HG03571 (cell line): ENCODE measurements around the gene FAM181A.

Source experiments
- ATAC-seq: cut with Tn5 transposase; IDR thresholded peaks from one replicate; pipeline ENCODE4 v1.9.1; 2021; ENCODE audit not compliant: unreplicated experiment

The FAM181A gene

GRCh38 chr14:93960774-93961438 is 33.8 kb downstream of the FAM181A start:
- ATAC-seq, result no peak

GRCh38 chr14:93961620-93962019 is 34.5 kb downstream of the FAM181A start:
- ATAC-seq, result no peak

DNA sequence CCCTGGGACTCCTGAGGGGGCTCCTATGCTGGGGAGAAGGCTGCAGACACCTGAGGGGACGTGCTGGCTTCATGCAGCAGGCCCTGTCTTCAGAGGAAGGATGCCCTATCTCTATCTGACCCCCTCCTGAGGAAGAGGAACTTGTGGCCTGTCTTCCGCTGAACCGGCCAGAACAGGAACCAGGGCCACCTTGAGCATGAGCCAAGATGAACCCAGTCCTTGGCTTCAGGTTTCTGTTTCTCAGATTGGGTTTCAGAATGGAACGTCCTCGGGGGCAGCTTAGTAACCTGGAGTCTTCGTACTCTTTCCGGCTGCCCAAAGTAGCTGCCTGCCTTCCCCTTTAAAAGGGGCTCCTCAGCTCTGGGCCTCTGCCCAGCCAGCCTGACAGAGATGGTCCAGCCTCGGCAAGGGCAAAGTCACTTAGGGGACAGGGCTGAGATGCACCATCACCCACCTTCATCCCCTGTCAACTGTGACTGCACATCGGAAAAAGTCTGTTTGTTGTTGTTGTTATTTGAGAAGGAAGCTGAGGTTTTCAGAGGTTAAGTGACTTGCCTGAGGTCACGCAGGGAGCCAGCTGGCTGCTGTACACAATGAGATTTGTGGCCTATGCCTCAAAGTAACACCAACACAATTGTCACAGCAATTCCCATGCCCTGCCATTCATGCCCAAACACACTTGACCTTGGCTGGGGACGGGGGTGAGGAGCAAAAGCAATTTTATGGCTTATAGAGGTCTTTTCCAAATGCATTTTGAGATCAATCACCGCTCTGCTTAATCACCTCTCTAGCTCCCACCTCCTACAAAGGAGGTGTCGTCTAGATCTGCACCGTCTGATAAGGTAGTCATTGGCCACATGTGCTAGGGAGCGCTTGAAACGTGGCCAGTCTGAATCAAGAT is 35.8 kb downstream of the FAM181A start:
- ATAC-seq, result peak; percentile 54

GRCh38 chr14:93963692-93964091 is 36.5 kb downstream of the FAM181A start:
- no peak for ATAC-seq

GRCh38 chr14:93964281-93964680 is 37.1 kb downstream of the FAM181A start:
- no peak for ATAC-seq

DNA sequence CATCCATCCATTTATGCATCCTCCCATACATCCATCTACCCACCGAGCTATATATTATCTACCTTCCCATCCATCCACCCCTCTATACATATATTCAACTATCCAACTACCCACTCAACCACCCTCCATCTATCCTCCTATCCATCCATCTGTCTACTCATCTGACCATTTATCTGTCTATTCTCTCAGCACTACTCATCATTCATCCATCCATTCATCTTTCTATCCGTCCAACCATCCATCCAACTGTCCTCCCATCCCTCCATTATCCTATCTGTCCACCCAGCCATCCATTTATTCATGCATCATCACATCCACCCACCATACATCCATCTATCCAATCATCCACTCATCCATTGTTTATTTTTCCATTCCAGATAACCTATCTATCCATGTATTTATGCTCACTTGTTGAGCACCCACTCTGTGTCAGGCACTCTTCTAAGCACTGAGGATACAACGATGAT is 37.7 kb downstream of the FAM181A start:
- ATAC-seq, result no peak

DNA sequence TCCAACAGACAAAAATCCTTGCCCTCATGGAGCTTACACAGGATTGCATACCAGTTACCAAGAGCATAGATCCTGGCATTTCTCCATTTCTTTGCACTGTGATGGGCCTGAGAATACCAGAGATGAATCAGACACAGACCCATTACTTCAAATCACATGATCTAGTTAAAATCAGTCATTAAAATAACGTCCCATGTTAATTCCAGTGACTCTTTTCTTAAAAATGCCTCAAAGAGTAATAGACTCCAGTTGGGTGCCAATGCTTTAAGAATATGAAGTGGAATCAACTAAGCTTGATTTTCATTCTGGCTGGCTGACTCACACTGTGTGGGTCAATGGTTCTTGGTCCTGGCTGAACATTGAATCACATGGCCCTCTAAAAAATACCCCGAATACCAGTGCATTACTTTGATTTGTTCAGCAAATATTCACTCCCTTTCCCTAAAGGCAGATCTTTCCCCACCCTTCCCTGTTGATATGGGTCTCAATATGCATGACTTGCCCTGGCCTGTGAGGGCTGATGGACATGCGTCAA is 38.2 kb downstream of the FAM181A start:
- ATAC-seq, result no peak

GRCh38 chr14:93965946-93966474 is 38.9 kb downstream of the FAM181A start:
- no peak for ATAC-seq

DNA sequence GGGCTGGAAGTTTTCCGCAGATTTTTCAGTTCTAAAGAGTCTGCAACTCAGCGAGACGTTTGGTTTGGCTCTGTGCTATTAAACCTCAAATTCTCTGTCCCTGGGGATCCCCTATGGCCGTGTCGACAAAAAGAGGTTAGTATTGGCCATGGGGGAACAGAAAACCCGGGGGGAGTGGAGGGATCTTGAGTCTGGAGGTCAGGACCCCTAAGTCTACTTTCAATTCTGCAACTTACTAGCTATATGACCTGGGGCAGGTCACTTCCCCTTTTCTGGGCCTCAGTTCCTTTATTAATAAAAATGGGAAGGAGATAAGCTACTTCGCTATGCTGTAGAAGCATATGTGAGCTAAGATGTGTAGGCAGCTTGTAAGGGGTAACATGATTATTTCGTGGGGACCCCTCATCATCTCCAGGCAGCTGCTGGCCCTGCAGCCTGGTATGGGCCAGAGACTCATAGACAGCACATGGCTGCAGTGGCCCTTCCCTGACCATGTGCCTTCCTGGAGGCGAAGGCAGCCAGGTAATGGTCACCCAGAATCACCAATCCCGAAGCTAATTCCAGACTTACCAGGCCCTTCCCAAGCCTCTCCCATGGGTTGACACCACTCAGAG is 40.6 kb downstream of the FAM181A start:
- peak; percentile 32 for ATAC-seq

DNA sequence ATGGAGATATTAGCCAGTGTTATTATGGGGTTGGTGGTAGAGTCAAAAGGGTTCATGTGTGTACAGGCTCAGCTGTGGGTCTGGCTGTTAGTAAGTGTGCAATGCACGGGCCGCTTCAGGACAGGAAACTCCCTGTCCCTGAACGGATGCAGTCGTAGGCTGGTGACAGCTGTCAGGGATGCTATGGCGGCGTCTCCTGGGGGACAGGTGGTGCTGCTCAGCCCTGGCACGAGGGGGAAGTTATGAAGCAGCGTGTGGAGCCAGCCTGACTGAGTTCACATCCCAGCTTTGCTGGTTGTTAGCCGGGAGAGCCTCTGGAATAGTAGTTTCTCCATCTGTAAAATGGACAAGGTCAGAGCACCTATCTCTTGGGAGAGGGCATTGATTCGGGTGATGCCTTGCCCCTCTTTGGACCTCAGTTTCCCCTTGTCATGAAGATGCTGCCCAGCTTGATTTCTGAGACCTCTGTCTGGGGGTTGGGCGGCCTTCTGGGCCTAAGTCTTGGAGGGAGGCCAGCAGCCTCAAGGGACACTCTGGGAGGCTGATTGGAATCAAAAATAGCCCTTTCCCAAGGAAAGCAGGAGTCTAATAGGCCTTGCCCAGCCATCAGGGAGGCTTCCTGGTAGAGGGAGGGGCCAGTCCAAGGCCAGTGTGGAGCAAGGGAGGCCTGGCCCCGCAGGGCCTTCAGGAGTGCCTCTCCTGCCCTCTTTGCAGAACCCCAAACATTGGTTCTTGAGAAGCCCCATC is 42.1 kb downstream of the FAM181A start:
- no peak for ATAC-seq

GRCh38 chr14:93970585-93970964 is 43.4 kb downstream of the FAM181A start:
- ATAC-seq, result no peak

DNA sequence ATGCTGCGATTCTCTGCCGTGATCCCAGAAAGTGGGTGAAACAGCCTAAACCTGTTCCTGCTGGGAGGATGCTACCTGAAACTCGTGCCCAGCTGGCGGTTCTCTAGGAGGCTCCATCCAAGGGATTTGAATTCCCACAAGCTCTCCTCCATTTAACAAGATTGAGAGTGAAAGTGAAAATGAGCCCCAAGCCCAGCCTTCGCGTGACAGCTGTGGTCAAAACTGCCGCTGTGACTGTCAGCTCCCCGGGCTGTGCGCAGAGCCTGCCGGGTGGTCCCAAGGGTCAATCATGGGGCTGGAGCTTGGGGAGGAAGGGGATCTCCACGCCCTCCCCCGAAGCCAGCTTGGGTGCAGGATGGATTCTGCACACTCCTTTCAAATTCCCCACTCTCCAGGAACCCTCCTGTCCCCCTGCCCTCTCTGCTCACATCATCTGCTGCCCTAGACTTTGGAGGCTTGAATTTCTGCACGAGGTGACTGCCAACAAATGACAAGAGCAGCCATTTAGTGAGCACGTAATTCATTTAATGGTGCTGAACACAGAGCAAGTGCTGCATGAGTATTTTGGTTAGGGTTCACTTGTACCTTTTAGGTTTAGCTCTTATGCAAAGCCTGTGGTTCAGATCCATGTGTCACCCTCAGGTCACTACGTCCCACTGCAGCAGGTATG is 44.0 kb downstream of the FAM181A start:
- peak; percentile 39 for ATAC-seq

- no peak for ATAC-seq
Observed at GRCh38 chr14:93971635-93972027, 44.5 kb downstream of the FAM181A start.

- no peak for ATAC-seq
Observed at GRCh38 chr14:93972618-93973205, 45.6 kb downstream of the FAM181A start.

GRCh38 chr14:93973607-93974006 is 46.5 kb downstream of the FAM181A start:
- no peak for ATAC-seq

GRCh38 chr14:93974299-93974698 is 47.2 kb downstream of the FAM181A start:
- ATAC-seq, result no peak

DNA sequence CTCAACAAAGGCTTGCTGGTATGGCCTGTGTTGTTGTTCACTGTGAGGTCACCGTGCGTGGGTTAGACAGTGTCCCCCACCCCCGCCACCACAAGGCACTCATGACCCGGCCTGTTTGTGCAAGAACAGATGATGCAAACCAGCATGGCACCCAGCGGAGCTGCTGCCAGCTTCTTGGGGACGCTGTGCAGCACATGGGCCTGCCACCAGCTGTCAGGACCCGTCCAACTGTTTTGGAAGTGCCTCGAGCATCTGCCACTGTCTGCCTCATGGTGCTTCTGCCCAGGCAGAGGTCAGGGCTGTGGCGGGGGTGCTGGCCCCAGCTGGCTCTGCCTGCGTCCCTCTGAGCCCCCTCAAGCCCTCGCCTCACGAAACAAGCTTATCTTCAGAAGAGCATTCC is 47.7 kb downstream of the FAM181A start:
- ATAC-seq, result no peak

- peak; percentile 48 for ATAC-seq
Observed at GRCh38 chr14:93975791-93976476, 48.8 kb downstream of the FAM181A start.

DNA sequence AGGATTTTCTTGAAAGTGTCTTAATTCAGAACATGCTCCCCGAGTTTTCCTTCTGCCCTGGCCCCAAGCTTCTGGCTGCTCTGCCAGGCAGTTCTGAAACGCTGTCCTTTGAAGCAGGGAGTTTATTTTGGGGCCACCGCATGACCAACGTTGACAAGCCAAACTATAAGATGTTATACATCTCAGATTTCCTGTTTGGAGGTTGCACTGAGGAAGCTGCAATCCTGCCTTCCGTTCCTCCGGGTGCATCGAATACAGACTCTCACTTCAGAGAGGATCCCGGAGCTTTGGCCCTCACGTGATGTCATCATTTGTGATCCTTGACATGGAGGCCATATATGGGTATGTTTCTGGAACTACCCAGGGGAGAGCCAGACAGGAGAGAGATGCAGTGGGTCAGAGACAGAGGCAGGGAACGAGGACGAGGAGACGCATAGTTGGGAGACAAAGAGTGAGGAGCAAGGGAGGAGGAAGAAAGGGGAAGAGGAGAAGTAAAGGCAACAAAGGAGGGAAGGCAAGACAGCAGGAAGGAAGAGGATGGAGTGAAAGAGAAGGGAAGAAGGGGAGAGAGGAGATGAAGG is 49.4 kb downstream of the FAM181A start, which contains the start of gene ASB2:
Gene ASB2, minus strand, starts transcription at position 94 of the 581 bp plus-strand sequence. CDS start 12,031 bp downstream, outside the sequence.
- peak; percentile 17 for ATAC-seq
